Keratinocyte (primary cell): ENCODE data around the gene ANKRD44. TPM values are rescaled to one million over a fixed set of nuclear protein-coding genes. Genes with fewer than 3 reads are reported as not detected.

ENCODE experiments used
- DNase-seq: peaks from one replicate; pipeline ENCODE4 v3.0.0-alpha.2; 2011; ENCODE audit warnings: low read depth, missing footprints, low spot score
- FAIRE-seq: peaks from 2 replicates; lab custom pipeline; 2011; peaks lifted over from hg19 to GRCh38; lab: Jason Lieb, UNC
- H2AFZ ChIP-seq: 2 replicates; pipeline ENCODE4 v1.6.0; 2012; ENCODE audit warnings: low read length, control low read depth, inconsistent platforms; ENCODE audit not compliant: control insufficient read depth
- H3K27ac ChIP-seq: 2 replicates; pipeline ENCODE4 v1.5.1; 2011; ENCODE audit warnings: low read length; ENCODE audit not compliant: control insufficient read depth, insufficient read depth
- H3K27me3 ChIP-seq: 3 replicates; pipeline ENCODE4 v1.6.0; 2011; ENCODE audit warnings: low read length; ENCODE audit not compliant: control insufficient read depth, insufficient read depth; ENCODE audit errors: extremely low read depth
- H3K36me3 ChIP-seq, 2 experiments: 2 replicates in 1 of 2; 3 replicates in 1 of 2; pipeline ENCODE4 v1.5.1; 2011; ENCODE audit warnings: low read length in 2 of 2, mild to moderate bottlenecking in 1 of 2; ENCODE audit not compliant: control insufficient read depth in 2 of 2, insufficient read depth in 2 of 2; ENCODE audit errors: extremely low read depth in 1 of 2
- H3K4me1 ChIP-seq: 3 replicates; pipeline ENCODE4 v1.5.1; 2011; ENCODE audit warnings: low read length; ENCODE audit not compliant: control insufficient read depth, insufficient read depth; ENCODE audit errors: extremely low read depth
- H3K4me2 ChIP-seq: 3 replicates; pipeline ENCODE4 v1.6.0; 2011; ENCODE audit warnings: low read depth, low read length; ENCODE audit not compliant: control insufficient read depth, insufficient read depth; ENCODE audit errors: extremely low read depth
- H3K4me3 ChIP-seq, 3 experiments: fragments of 200-600 bp in 1 of 3; sonication (generic) in 1 of 3; 2 replicates in 2 of 3; 3 replicates in 1 of 3; pipeline ENCODE4 v1.5.1; 2011 to 2016; ENCODE audit warnings: low read length in 3 of 3, mild to moderate bottlenecking in 3 of 3, control low read depth in 2 of 3, inconsistent platforms in 1 of 3, low read depth in 1 of 3, mixed read lengths in 1 of 3, mixed run types in 1 of 3, moderate library complexity in 1 of 3; ENCODE audit not compliant: control insufficient read depth in 2 of 3, insufficient read depth in 2 of 3; ENCODE audit errors: extremely low read depth in 1 of 3
- H3K79me2 ChIP-seq: 2 replicates; pipeline ENCODE4 v1.6.0; 2012; ENCODE audit warnings: low read length; ENCODE audit not compliant: control insufficient read depth, insufficient read depth
- H3K9ac ChIP-seq: 3 replicates; pipeline ENCODE4 v1.6.0; 2011; ENCODE audit warnings: low read length; ENCODE audit not compliant: control insufficient read depth, insufficient read depth; ENCODE audit errors: extremely low read depth
- H3K9me1 ChIP-seq: 3 replicates; pipeline ENCODE4 v1.6.0; 2011; ENCODE audit warnings: low read length; ENCODE audit not compliant: control insufficient read depth, insufficient read depth; ENCODE audit errors: extremely low read depth
- H3K9me3 ChIP-seq: 2 replicates; pipeline ENCODE4 v1.5.1; 2012; ENCODE audit warnings: low read depth, low read length; ENCODE audit not compliant: control insufficient read depth
- H4K20me1 ChIP-seq: 3 replicates; pipeline ENCODE4 v1.6.0; 2011; ENCODE audit warnings: low read length; ENCODE audit not compliant: control insufficient read depth, insufficient read depth; ENCODE audit errors: extremely low read depth
- EZH2 ChIP-seq: IDR thresholded peaks from one replicate; pipeline ENCODE4 v1.6.1; 2012; ENCODE audit warnings: inconsistent platforms, mild to moderate bottlenecking, low read length, moderate library complexity
- dilution Hi-C: fragments of 300-500 bp; cut with MboI; formaldehyde crosslinking; loops from one replicate; pipeline ENCODE4 v1.7.0; 2020; ENCODE audit warnings: low sequenced_read_pairs; ENCODE audit not compliant: extremely low pct_ligation_motif_present
- polyA plus RNA-seq, 5 experiments: library from polyadenylated mRNA; depleted of rRNA in 3 of 5; stranded (reverse) in 3 of 5; stranded (forward) in 1 of 5; unstranded in 1 of 5; fragments of >200 nt; gene quantifications; 1 replicate in 1 of 5; 2 replicates in 3 of 5; 3 replicates in 1 of 5; pipeline versions ENCODE4 v1.2.1 to v1.2.3, GENCODE V29; 2011 to 2012; ENCODE audit warnings: missing spikeins in 2 of 5, low read depth in 1 of 5, low replicate concordance in 1 of 5
- TF ChIP-seq, protein P1 (sequence below), 3 experiments: IDR thresholded peaks in 1 of 3; conservative IDR thresholded peaks in 1 of 3; optimal IDR thresholded peaks in 1 of 3; 2 replicates in 2 of 3; 3 replicates in 1 of 3; pipeline versions ENCODE3 to v1.5.1; 2011; ENCODE audit warnings: low read length in 3 of 3, mild to moderate bottlenecking in 3 of 3, moderate library complexity in 2 of 3, control low read depth in 1 of 3, inconsistent platforms in 1 of 3; ENCODE audit not compliant: insufficient read depth in 2 of 3; ENCODE audit errors: extremely low read depth in 1 of 3

Gene ANKRD44
- polyA plus RNA-seq, 1 donor (not counting 4 experiments of a cell fraction or from before 2014, with no cell fraction given) = 0.35 TPM

DNA sequence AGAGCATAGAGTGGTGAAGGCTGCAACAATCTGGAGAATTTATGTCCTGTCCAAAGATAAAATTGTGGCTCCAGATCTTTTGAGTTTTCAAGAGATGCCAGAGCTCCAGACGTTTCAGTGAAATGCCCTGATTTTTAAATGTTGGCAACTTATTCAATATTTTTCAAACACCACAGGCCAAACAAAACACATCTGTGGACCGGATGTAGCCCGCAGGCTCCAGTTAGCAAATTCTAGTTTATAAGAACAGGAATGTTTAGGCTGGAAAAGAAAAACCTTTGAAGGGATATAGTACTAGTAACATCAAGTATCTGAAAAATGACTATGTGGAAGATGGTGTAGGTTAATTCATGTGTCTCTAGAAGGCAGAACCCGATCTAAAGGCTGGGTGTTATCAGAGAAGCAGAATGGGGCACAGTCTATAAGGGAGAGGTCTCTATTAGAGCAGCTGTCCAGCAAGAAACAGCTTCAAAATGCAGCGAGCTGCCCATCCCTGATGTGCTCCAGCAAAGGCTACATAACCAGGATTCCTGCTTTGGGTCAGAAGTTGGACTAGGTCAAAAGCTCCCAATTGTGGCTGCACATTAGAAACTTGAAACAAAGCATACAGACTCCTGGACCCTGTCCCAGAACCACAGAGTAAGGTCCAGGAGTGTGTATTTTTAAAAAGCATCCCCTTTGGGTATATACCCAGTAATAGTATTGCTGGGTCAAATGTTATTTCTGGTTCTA lies 105.9 kb downstream of the ANKRD44 start:
- Histone ChIP-seq H3K4me1 (no peaks in the 10 kb centered on the region), H3K9ac (no peak overlapping the region), H3K36me3 (no peaks in the 10 kb centered on the region), H3K4me3 (no peak overlapping the region), H2AFZ (no peak overlapping the region), H3K27ac (no peak overlapping the region), H4K20me1 (no peaks in the 10 kb centered on the region), H3K79me2 (no peaks in the 10 kb centered on the region), H3K27me3 (no peaks in the 10 kb centered on the region), H3K4me2 (no peak overlapping the region), H3K9me1 (no peaks in the 10 kb centered on the region), H3K9me3 (no peaks in the 10 kb centered on the region)
- dilution Hi-C loops = no loop called here
- no peak for DNase-seq
- FAIRE-seq = no peak
- TF ChIP-seq, protein P1, sequence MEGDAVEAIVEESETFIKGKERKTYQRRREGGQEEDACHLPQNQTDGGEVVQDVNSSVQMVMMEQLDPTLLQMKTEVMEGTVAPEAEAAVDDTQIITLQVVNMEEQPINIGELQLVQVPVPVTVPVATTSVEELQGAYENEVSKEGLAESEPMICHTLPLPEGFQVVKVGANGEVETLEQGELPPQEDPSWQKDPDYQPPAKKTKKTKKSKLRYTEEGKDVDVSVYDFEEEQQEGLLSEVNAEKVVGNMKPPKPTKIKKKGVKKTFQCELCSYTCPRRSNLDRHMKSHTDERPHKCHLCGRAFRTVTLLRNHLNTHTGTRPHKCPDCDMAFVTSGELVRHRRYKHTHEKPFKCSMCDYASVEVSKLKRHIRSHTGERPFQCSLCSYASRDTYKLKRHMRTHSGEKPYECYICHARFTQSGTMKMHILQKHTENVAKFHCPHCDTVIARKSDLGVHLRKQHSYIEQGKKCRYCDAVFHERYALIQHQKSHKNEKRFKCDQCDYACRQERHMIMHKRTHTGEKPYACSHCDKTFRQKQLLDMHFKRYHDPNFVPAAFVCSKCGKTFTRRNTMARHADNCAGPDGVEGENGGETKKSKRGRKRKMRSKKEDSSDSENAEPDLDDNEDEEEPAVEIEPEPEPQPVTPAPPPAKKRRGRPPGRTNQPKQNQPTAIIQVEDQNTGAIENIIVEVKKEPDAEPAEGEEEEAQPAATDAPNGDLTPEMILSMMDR (optimal IDR thresholded peaks at IDR 0.05 in 1 of 3, IDR thresholded peaks at IDR 0.05 in 1 of 3, conservative IDR thresholded peaks at IDR 0.05 in 1 of 3; ENCODE audit: extremely low read depth in 1 of 3, insufficient read depth in 2 of 3, low read length in 3 of 3) = no peak
- TF ChIP-seq EZH2 = no peak

- Histone ChIP-seq H2AFZ (no peak overlapping the region), H4K20me1 (no peaks in the 10 kb centered on the region), H3K9me1 (no peaks in the 10 kb centered on the region), H3K27me3 (no peaks in the 10 kb centered on the region), H3K27ac (no peak overlapping the region), H3K79me2 (no peaks in the 10 kb centered on the region), H3K4me3 (no peak overlapping the region), H3K9ac (no peak overlapping the region), H3K4me1 (no peaks in the 10 kb centered on the region), H3K4me2 (no peak overlapping the region), H3K9me3 (no peaks in the 10 kb centered on the region), H3K36me3 (no peaks in the 10 kb centered on the region)
- FAIRE-seq (no peak), DNase-seq (no peak)
- TF ChIP-seq, protein P1 (optimal IDR thresholded peaks at IDR 0.05 in 1 of 3, IDR thresholded peaks at IDR 0.05 in 1 of 3, conservative IDR thresholded peaks at IDR 0.05 in 1 of 3; ENCODE audit: extremely low read depth in 1 of 3, insufficient read depth in 2 of 3, low read length in 3 of 3) = no peak
- no peak for TF ChIP-seq EZH2
- dilution Hi-C loops = no loop called here
Observed at GRCh38 chr2:197201874-197202273, 108.7 kb downstream of the ANKRD44 start.
